ENCODE data around the gene UNC13C.

Gene UNC13C

GRCh38 chr15:54026891-54027290, 48.6 kb downstream of the UNC13C start:
- DNase-seq = no peak

- no peak for DNase-seq
Measured at GRCh38 chr15:54029081-54029480, 50.8 kb downstream of the UNC13C start.

- no peak for DNase-seq
Measured at GRCh38 chr15:54032066-54032465, 53.8 kb downstream of the UNC13C start.

- DNase-seq = no peak
Measured at GRCh38 chr15:54033356-54033860, 55.2 kb downstream of the UNC13C start.

- DNase-seq = no peak
Measured at GRCh38 chr15:54033869-54034458, 55.7 kb downstream of the UNC13C start.

GRCh38 chr15:54035616-54036015, 57.4 kb downstream of the UNC13C start:
- no peak for DNase-seq

- no peak for DNase-seq
Measured at GRCh38 chr15:54045397-54045796, 67.2 kb downstream of the UNC13C start.

- no peak for DNase-seq
Measured at GRCh38 chr15:54046093-54046492, 67.9 kb downstream of the UNC13C start.

- no peak for DNase-seq
Measured at GRCh38 chr15:54064365-54064764, 86.1 kb downstream of the UNC13C start.

- no peak for DNase-seq
Measured at GRCh38 chr15:54066403-54066802, 88.2 kb downstream of the UNC13C start.

GRCh38 chr15:54082836-54083492, 104.7 kb downstream of the UNC13C start:
- DNase-seq = peak; percentile 7

- DNase-seq = no peak
Measured at GRCh38 chr15:54083501-54083900, 105.3 kb downstream of the UNC13C start.

GRCh38 chr15:54083991-54084390, 105.8 kb downstream of the UNC13C start:
- DNase-seq = no peak

GRCh38 chr15:54088837-54089236, 110.6 kb downstream of the UNC13C start:
- DNase-seq = no peak

GRCh38 chr15:54089776-54090175, 111.5 kb downstream of the UNC13C start:
- DNase-seq = no peak

- no peak for DNase-seq
Measured at GRCh38 chr15:54091651-54092050, 113.4 kb downstream of the UNC13C start.

- DNase-seq = no peak
Measured at GRCh38 chr15:54094661-54095060, 116.4 kb downstream of the UNC13C start.

GRCh38 chr15:54097019-54097418, 118.8 kb downstream of the UNC13C start:
- DNase-seq = no peak

- DNase-seq = no peak
Measured at GRCh38 chr15:54099010-54099409, 120.8 kb downstream of the UNC13C start.

- DNase-seq = no peak
Measured at GRCh38 chr15:54101664-54102270, 123.5 kb downstream of the UNC13C start.

- no peak for DNase-seq
Measured at GRCh38 chr15:54102704-54103103, 124.5 kb downstream of the UNC13C start.

GRCh38 chr15:54109014-54109413, 130.8 kb downstream of the UNC13C start:
- no peak for DNase-seq

- DNase-seq = no peak
Measured at GRCh38 chr15:54119051-54119450, 140.8 kb downstream of the UNC13C start.

GRCh38 chr15:54120949-54121463, 142.8 kb downstream of the UNC13C start:
- no peak for DNase-seq
